DMS114 treated with DMSO at 0.1 percent for 48 hours (cell line): Measurements from ENCODE around the gene ZNF280D.

ENCODE experiments used
- DNase-seq: peaks from one replicate; lab custom pipeline; 2025; ENCODE audit not compliant: unreplicated experiment; lab: John Stamatoyannopoulos, UW

The ZNF280D gene

DNA sequence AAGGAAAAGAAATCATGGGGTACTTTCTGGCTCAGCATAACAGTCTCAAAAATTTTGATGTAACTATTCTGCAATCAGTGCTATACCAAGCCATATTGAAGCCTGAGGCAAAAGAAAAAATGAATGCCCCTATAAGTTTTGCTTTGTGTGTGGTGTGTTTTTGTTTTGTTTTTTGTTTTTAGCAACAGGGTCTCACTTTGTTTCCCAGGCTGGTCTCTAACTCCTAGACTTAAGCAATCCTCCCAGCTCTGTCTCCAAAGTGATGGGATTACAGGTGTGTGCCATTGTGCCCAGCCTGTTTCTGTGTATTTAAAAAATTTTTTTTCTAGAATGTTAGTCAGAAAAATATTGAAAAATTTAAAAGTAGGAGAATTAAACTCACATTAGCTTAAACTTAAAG, 93.2 kb downstream of the ZNF280D start:
- no peak for DNase-seq

DNA sequence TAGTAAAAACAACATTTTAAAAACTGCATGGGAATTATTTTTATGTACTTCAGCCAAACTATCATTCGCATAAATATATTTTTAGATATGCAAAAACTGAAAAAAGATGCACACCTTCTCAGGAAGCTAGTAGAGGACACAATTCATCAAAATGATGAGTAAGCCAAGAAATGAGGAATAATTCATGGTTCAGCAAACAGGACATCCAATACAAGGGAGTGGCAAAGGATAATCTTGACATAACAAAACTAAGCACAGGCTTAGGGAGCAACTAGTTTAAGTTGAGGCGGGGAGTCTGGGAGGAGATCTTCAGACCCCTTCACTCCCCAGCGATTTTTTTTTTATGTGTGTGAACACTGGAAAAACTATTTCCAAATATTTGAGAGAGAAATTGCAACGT, 93.7 kb downstream of the ZNF280D start:
- no peak for DNase-seq

DNA sequence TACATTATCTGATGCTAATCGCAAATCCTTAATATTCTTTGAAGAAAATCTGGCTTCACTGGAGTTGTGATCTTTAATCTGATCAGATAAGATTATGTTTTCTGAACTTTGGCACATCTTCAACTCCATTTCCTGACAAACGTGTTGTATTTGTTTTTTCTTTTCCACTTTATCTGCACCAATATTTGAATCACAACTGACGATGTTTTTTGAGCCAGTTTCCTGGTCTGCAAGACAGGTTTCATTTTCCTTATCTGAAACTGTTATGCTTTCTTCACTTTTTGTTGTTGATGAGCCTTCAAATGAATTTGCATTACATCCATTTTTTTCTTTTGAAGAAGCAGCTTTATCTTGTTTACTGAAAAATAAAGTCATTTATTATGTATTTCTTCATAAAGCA, 101.5 kb downstream of the ZNF280D start:
- DNase-seq = no peak

DNA sequence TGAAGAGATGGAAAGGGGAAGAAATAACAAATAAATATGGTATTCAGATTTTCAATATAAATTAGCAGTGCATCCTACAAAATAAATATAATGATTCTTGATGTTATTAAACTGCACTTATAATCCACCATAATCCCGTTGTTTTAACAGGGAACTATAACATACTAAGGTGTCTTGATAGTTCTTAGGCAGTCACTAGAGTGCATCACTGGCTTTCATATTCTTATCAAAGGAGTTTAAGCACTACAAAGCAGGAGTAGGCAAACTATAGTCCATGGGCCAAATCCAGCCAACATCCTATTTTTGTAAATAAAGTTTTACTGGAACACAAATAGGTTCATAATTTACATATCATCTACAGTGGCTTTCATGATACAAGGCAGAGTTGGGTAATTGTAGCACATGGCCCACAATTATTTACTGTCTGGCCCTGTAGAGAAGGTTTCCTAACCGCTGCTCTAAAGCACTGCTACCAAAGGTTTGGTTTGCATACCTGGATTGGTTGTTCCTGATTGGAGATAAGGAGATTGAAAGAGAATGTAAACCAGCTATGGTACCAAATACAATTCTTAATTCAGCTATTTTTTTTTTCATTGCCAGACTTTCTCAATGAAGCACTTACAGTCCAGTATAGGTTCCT, 104.3 kb downstream of the ZNF280D start:
- no peak for DNase-seq

DNA sequence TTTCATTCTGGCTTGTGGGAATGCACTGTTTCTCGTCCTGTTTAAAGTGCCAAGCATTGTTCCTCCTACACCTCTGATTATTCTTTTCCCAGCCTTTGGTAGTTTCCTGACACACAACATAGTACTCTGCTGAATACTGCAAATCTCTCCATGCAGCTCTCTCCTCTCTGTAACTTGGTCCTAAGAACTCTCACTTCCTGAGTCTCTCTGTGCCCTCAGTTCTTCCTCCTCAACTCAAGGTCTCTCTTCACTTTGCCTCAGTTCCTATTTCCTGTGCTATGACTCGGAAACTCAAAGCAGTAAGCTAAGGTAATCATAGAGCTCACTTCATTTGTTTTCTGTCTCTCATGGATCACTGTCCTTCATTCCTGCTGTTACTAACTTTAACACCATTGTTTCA, 113.4 kb downstream of the ZNF280D start:
- DNase-seq = no peak

DNA sequence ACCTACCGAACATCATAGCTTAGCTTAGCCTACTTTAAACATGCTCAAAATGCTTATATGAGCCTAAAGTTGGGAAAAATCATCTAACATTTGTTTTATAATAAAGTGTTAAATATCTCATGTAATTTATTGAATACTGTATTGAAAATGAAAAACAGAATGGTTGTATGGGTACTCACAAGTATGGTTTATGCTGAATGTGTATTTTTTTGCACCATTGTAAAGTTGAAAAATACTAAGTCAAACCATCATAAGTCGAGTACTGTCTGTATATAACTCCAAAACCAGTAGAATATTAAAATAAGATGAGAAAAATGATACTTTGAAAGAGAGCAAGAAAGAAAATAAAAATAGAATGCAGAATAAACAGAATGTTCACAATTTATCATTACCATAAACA, 115.7 kb downstream of the ZNF280D start:
- DNase-seq = no peak

DNA sequence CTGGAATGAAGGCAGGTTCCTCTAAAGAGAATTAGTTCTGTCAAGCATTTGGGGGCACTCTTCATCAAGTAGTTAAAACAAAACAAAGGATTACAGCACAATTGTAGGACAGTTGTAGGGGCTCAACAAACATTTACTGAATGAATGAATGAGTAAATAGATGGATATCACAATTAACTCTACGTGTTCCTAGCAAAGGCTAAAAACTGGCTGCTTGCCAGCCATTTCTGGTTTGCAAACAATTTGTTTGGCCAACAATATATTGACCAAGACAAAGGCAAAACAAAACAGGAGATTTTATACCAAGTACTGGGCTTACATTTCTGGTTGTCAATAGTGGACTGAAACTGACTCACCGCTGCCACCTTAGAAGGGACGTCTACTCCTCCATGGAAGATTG, 116.8 kb downstream of the ZNF280D start:
- DNase-seq = no peak

DNA sequence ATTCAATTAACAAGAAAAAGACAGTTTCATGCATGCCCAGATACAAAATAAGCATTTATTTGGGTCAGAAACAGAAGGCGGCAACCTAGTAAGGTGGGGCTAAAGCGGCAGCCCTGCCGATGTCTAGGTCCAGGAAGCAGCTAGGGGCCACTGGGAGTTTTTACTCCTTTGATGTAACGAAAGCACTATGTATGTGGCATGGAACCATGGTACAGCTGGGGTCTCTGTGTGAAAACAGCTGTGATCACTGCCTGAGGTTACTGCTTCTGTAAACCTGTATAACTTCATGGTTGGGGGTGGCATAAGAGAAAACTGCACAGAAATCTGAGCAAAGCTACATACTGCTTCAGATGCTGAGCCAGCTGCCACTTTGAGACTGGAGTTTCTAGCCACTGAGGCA, 119.5 kb downstream of the ZNF280D start:
- no peak for DNase-seq

DNA sequence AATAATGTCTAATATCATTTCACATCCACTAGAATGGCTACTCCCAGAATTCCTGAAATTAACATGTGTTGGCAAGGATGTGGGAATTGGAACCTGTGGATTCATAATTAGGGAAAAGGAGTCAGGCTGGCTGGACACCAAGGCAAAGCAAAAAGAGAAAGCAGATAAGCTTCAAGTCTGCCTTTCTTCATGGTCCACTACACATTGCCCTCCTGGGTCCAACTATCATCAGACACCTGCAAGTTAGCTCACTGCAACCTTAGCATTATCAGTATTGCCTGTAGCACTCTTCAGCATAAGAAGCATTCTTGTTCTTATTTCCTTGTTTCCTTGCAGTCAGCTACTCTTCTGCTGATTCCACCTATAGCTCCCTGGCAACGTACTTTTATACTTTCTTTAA, 124.3 kb downstream of the ZNF280D start:
- DNase-seq = no peak

DNA sequence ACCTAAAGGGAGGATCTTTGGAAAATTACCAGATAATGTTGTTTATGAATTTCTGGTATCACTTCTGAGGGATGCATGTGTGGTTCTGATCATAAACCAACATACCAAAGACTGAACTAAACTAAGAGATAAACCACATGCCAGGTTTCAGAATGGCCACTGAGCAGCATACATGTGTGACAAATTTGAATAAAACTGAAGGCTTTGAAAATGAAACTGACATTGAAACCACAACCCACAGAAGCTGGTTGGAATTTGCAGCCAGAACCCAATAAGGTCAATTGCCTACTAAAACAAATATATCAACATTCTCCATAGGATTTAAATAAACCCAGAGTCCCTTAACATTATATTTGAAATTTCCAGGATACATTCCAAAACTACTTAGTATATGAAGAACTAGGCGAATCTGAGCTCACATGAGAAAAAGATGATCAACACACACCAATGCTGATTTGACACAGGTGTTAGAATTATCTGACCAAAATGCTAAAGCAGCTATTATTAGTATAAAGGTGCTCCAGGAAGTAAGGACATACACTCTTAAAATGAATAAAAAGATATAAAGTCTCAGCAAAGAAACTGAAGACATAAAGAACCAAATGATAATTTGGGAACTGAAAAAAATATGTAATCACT, 125.0 kb downstream of the ZNF280D start:
- no peak for DNase-seq

DNA sequence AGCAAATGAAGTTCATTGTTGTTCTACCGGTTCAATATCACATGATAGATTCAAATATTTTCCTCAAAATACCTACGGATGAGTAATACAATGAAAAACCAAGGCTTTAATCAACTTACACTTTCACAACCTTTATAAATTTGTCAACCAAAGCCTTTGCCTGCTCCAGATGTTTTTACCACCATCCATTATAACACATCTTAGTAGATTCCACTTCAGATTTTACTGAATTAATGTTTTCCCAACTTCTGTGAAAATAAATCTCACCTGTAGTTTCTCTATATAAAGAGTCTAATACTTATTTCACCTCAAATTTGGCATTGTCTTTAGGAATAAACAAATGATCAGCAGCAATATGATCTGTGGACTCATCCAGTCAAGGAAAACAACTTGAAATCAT, 131.1 kb downstream of the ZNF280D start:
- no peak for DNase-seq

DNA sequence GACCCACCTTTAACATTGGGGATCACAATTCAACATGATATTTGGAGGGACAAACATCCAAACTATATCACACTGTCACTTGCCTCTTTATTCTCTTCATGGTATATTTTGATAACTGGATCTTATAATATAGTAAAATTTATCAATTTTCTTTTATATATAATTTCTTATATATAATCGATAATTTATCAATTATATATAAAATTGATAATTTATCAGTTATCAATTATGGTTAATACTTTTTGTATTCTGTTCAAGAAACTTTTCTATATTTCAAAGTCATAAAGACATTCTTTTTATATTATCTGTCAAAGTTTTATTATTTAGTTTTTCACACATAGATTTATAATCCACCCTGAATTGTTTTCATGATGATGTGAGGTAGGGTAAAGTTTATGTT, 132.9 kb downstream of the ZNF280D start:
- DNase-seq = no peak

DNA sequence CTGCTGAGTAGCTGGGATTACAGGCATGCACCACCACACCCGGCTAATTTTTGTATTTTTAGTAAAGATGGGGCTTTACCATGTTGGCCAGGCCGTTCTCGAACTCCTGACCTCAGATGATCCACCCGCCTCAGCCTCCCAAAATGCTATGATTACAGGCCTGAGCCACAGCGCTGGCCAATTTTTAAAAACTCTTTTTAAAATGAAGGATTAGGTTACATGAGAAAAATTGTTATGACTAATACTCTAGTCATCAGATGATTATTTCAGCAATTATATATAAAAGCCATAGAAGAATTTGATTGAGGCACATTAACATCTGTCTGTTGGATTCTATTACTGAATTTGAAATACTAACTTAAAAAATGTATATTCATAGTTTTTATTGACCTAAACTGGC, 134.3 kb downstream of the ZNF280D start:
- no peak for DNase-seq

DNA sequence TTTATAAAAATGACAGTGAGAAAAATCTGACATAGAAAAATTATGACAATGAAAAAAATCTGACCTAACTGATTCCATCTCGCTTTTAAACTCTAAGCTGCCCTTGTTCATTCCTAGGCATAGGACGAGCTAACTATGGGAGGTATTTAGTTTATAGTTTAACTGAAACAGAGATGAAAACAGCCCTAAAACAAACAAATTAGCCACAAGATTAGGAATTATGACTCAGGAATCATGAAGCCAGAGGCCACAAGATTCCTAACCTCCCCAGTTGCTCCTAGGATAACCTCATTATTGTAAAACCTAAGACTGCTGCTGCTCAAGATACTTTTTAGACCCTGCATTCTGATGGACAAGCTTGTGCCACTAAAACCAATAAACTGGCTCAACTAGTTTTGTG, 145.6 kb downstream of the ZNF280D start:
- DNase-seq = no peak

DNA sequence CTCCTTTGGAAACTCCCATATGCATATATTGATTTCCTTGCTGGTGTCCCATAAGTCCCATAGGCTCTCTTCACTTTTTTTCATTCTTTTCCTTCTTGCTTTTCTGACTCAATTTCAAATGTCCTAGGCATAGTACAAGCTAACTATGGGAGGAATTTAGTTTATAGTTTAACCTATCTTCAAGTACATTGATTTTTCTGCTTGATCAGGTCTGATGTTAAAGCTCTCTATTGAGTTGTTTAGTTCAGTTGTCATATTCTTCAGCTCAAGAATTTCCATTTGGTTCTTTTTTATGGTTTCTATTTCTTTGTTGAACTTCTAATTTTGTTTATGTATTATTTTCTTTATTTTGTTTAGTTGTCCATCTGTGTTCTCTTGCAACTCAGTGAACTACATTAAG, 147.1 kb downstream of the ZNF280D start:
- DNase-seq = no peak

DNA sequence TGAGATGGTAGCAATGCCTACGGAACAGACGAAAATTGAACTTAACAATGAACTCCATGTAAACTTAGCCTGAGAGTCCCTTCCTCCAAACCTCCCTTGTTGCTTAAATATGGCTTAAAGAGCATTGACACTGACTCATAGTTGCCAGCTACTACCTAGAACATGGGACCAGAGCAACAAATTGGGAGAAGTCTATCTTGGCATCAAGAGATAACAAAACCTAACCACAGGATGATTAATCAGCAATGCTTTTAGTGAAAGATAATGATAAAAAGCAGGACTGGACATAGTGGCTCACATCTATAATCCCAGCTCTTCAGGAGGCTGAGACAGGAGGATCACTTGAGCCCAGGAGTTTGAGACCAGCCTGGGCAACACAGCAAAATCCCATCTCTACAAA, 150.5 kb downstream of the ZNF280D start:
- DNase-seq = no peak
